ENCODE data around the gene CCDC9B.

DNA sequence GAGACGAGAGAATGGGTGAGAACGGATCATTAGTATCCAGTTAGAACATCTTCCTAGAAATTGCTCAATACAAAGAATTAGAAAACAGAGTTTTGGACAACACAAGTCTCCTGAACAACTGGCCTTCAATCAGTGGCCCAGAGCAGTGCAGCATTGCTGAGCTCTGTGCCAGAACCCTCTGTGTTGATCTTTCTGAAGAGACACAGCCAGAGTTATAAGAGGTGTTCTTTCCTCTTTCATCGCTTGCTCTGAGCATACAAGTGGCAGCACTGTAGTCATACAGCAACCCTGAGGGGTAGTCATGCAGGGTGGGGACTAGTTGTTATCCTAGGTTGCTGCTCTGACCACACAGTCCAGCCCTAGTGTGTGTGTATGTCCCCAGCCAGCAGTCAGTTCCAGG lies 45.7 kb upstream of the CCDC9B start:
- TF ChIP-seq, protein P1, sequence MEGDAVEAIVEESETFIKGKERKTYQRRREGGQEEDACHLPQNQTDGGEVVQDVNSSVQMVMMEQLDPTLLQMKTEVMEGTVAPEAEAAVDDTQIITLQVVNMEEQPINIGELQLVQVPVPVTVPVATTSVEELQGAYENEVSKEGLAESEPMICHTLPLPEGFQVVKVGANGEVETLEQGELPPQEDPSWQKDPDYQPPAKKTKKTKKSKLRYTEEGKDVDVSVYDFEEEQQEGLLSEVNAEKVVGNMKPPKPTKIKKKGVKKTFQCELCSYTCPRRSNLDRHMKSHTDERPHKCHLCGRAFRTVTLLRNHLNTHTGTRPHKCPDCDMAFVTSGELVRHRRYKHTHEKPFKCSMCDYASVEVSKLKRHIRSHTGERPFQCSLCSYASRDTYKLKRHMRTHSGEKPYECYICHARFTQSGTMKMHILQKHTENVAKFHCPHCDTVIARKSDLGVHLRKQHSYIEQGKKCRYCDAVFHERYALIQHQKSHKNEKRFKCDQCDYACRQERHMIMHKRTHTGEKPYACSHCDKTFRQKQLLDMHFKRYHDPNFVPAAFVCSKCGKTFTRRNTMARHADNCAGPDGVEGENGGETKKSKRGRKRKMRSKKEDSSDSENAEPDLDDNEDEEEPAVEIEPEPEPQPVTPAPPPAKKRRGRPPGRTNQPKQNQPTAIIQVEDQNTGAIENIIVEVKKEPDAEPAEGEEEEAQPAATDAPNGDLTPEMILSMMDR (IDR thresholded peaks at IDR 0.05) = no peak
- TF ChIP-seq EZH2 (IDR thresholded peaks at IDR 0.05) = no peak
